Spleen (tissue), 7 donors: Measurements from ENCODE around the gene RPL14.

Experiments used
- POLR2AphosphoS5 ChIP-seq, 3 donors: sonication (generic); formaldehyde crosslinking; IDR thresholded peaks; one replicate each; pipeline ENCODE4 v1.5.1; 2017; ENCODE audit warnings: antibody characterized with exemption in 3 of 3
- TF ChIP-seq, protein P1 (sequence below), 11 experiments: fragments of 200-600 bp in 7 of 11; fragments of 450-650 bp in 4 of 11; sonication (generic) in 4 of 11; IDR thresholded peaks in 8 of 11; conservative IDR thresholded peaks in 3 of 11; 1 replicate in 7 of 11; 2 replicates in 4 of 11; pipeline versions ENCODE4 v1.4.0 to v1.8.0; 2016 to 2021; ENCODE audit warnings: antibody characterized with exemption in 11 of 11, inconsistent platforms in 4 of 11, mild to moderate bottlenecking in 1 of 11
- donor health status: DM: no; HTN: no; CAD: no; lungs with moderate emphysema.
- donor health status: DM: no; HTN: no; CAD: no.
- donor health status: DM: no; HTN: no; CAD: no.

DNA sequence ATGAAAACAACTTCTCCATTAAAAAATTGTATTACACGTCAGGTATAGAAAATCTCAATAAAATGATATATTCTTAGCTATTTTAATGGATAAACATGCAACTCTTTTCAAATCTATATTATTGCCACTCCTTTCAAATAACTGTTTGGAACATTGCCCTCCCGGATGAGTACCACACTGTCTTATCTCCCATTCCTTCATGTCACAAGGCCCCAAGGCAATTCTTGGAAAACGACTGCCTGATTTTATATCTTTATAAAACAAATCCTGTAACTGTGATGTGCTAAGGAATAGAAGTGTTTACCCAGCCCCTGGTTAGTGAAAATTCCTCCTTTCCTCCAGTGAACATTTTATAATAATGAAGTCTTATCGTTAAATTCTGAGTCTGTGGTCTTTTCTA lies 13.6 kb downstream of the RPL14 start:
- TF ChIP-seq, protein P1, sequence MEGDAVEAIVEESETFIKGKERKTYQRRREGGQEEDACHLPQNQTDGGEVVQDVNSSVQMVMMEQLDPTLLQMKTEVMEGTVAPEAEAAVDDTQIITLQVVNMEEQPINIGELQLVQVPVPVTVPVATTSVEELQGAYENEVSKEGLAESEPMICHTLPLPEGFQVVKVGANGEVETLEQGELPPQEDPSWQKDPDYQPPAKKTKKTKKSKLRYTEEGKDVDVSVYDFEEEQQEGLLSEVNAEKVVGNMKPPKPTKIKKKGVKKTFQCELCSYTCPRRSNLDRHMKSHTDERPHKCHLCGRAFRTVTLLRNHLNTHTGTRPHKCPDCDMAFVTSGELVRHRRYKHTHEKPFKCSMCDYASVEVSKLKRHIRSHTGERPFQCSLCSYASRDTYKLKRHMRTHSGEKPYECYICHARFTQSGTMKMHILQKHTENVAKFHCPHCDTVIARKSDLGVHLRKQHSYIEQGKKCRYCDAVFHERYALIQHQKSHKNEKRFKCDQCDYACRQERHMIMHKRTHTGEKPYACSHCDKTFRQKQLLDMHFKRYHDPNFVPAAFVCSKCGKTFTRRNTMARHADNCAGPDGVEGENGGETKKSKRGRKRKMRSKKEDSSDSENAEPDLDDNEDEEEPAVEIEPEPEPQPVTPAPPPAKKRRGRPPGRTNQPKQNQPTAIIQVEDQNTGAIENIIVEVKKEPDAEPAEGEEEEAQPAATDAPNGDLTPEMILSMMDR (IDR thresholded peaks at IDR 0.05 in 8 of 11, conservative IDR thresholded peaks at IDR 0.05 in 3 of 11): no peak
- no peak for TF ChIP-seq POLR2AphosphoS5 (IDR thresholded peaks at IDR 0.05)
